ENCODE measurements around the gene ALX3. TPM values are rescaled to one million over a fixed set of nuclear protein-coding genes. Genes with fewer than 3 reads are reported as not detected.
A peak's percentile ranks its signal among the peaks of the same experiment; 100 is the strongest.

ALX3 gene
- total RNA-seq, 4 donors from 2014 or later: not detected

DNA sequence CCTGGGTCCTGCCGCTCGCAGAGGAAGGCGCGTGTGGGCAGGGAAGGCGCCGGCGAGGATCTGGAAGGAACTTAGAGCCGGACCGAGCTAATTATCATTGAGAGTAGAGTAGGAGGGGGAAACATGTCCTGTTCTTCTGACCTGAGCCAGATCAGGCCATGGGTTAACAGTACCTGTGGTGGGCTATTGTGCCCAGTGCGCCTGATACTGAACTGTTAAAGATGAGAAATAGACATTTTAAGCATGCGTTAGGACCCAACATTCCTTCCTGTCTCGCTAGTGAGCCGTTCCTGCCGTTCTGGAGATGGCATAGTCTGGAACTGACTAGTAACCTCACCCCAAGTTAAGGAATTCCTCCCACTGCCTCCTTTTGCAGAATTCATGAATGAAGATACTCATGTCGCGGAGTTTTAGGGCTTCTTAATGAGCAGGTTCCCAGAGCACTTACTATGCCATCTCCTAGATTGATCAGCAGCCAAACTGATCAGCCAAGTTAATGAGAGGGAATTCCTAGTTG lies 35.2 kb downstream of the ALX3 start:
- Histone ChIP-seq H3K4me3 (peak overlapping the region; percentile 90 to 99 (median 99)), H3K9me3 (no peaks in the 10 kb centered on the region), H3K27ac (peak overlapping the region; percentile 93 to 96 (median 94)), H3K27me3 (no peaks in the 10 kb centered on the region), H3K36me3 (peaks cover 0 to 21% (median 10%) of the 10 kb centered on the region in 4 donors), H3K4me1 (peaks cover 4 to 22% (median 16%) of the 10 kb centered on the region in 4 donors)
- TF ChIP-seq, protein P1, sequence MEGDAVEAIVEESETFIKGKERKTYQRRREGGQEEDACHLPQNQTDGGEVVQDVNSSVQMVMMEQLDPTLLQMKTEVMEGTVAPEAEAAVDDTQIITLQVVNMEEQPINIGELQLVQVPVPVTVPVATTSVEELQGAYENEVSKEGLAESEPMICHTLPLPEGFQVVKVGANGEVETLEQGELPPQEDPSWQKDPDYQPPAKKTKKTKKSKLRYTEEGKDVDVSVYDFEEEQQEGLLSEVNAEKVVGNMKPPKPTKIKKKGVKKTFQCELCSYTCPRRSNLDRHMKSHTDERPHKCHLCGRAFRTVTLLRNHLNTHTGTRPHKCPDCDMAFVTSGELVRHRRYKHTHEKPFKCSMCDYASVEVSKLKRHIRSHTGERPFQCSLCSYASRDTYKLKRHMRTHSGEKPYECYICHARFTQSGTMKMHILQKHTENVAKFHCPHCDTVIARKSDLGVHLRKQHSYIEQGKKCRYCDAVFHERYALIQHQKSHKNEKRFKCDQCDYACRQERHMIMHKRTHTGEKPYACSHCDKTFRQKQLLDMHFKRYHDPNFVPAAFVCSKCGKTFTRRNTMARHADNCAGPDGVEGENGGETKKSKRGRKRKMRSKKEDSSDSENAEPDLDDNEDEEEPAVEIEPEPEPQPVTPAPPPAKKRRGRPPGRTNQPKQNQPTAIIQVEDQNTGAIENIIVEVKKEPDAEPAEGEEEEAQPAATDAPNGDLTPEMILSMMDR (IDR thresholded peaks at IDR 0.05): no peak
- no peak for TF ChIP-seq POLR2AphosphoS5 (IDR thresholded peaks at IDR 0.05)
- TF ChIP-seq POLR2A (IDR thresholded peaks at IDR 0.05): no peak
- no peak for TF ChIP-seq EP300 (IDR thresholded peaks at IDR 0.05; ENCODE audit: low read depth)
- no peak for DNase-seq
- in situ Hi-C loops (cut with MboI; ENCODE audit: low pct_ligation_motif_present in 1 of 4, low pct_unique_long_range_greater_than_20kb in 1 of 4, low sequenced_read_pairs in 3 of 4) (loop anchor here in 1 of 4 donors (25.0 kb wide), 1 partner anchor 302 kb away; the partner anchor contains the start of gene RBM15), intact Hi-C loops (cut with DNase I; ENCODE audit: low total_unique reads) (no loop called here)
- WGBS, 2 donors (ENCODE audit: low coverage in 1 of 2): 0 to 9% methylated on average over 1 to 16 of the region's 16 CpGs

DNA sequence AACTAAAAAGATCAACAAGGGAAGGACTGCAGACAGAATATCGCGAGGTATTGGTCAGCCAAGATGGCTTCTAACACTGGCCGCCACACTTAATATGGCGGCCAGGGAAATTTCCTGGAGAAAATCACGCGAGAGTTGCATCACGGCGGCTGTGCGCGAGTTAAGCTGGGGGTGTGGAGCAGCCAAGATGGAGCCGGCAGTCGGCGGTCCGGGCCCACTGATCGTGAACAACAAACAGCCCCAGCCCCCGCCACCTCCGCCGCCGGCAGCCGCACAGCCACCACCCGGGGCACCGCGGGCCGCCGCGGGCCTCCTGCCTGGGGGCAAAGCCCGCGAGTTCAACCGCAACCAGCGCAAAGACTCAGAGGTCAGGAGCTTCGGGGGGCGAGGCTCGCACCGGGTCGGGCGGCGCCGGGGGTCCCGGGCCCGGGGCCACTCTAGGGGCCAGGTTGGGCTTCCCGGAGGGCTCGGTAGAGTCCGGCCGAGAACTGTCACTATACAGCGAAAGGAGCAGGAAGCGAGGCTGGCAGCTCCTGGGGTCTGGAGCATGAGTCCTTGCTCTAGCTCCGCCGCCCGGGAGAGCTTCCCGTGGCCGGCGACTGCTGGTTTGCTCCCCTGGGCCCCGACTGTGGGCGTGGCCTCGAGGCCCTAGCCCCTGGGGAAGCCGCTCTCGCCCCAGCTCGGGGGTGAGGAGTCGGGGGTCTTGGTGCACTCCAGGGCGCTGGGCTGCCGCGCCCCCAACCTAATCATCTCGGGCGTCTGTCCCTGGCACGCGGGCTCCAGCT lies 35.8 kb downstream of the ALX3 start, which contains the start of gene STRIP1:
Gene STRIP1 (plus strand): TSS at position 174 of the 785 bp plus-strand sequence. CDS start 14 bp downstream, at position 188.
- H3K27me3 ChIP-seq: no peaks in the 10 kb centered on the region
- in situ Hi-C loops (cut with MboI; ENCODE audit: low pct_ligation_motif_present in 1 of 4, low pct_unique_long_range_greater_than_20kb in 1 of 4, low sequenced_read_pairs in 3 of 4) (loop anchor here in 1 of 4 donors (25.0 kb wide), 1 partner anchor 303 kb away; the partner anchor contains the start of gene RBM15), intact Hi-C loops (cut with DNase I; ENCODE audit: low total_unique reads) (no loop called here)
- peak; percentile 95 for DNase-seq
- 0% methylated on average over 2 to 37 of the region's 66 CpGs for WGBS, 2 donors (ENCODE audit: low coverage in 1 of 2)
- TF ChIP-seq POLR2AphosphoS5 (IDR thresholded peaks at IDR 0.05) (peak; percentile 64 to 95 (median 87)), EP300 (IDR thresholded peaks at IDR 0.05; ENCODE audit: low read depth) (no peak), POLR2A (IDR thresholded peaks at IDR 0.05) (peak; percentile 64)
- TF ChIP-seq, protein P1 (IDR thresholded peaks at IDR 0.05): no peak
- H3K4me1 ChIP-seq: peaks cover 4 to 23% (median 16%) of the 10 kb centered on the region in 4 donors
- H3K27ac ChIP-seq: peak within 1 kb of the TSS; percentile 93 to 96 (median 94)
- no peaks in the 10 kb centered on the region for H3K9me3 ChIP-seq
- H3K36me3 ChIP-seq: peaks cover 0 to 16% (median 7%) of the 10 kb centered on the region in 4 donors
- H3K4me3 ChIP-seq: peak within 1 kb of the TSS; percentile 90 to 99 (median 99)

DNA sequence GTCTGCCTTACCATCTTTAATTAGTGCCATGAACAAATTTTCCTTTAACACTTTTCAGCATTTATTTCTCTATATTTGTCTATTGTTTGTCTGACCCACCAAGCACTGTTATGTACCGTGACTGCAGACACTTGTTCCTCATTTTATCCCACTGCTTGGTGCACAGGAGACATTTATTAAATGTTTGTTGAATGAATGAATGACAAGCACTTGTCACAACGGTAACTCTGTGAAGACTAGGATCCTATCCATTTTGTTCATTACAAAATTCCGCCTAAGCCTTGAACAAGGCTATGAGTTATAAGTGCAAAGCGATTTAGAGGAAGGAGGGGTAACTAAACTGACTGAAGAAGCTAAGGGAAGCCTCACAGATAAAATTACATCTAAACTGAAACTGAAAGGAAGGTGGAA lies 36.4 kb downstream of the ALX3 start:
- TF ChIP-seq, protein P1 (IDR thresholded peaks at IDR 0.05): no peak
- TF ChIP-seq EP300 (IDR thresholded peaks at IDR 0.05; ENCODE audit: low read depth) (no peak), POLR2A (IDR thresholded peaks at IDR 0.05) (no peak), POLR2AphosphoS5 (IDR thresholded peaks at IDR 0.05) (no peak)
- Histone ChIP-seq H3K27ac (peak overlapping the region; percentile 93 to 96 (median 94)), H3K36me3 (peaks cover 0 to 10% (median 5%) of the 10 kb centered on the region in 4 donors), H3K27me3 (no peaks in the 10 kb centered on the region), H3K4me1 (peaks cover 4 to 23% (median 16%) of the 10 kb centered on the region in 4 donors), H3K9me3 (no peaks in the 10 kb centered on the region), H3K4me3 (peak overlapping the region in 3 of 4 donors; percentile 90 to 99 (median 99))
- WGBS, 2 donors (ENCODE audit: low coverage in 1 of 2): 47 to 55% methylated on average over 4 of the region's 4 CpGs
- DNase-seq: no peak
- intact Hi-C loops (cut with DNase I; ENCODE audit: low total_unique reads): no loop called here
- in situ Hi-C loops (cut with MboI; ENCODE audit: low pct_ligation_motif_present in 1 of 4, low pct_unique_long_range_greater_than_20kb in 1 of 4, low sequenced_read_pairs in 3 of 4): loop anchor here in 1 of 4 donors (25.0 kb wide), 1 partner anchor 303 kb away; the partner anchor contains the start of gene RBM15

DNA sequence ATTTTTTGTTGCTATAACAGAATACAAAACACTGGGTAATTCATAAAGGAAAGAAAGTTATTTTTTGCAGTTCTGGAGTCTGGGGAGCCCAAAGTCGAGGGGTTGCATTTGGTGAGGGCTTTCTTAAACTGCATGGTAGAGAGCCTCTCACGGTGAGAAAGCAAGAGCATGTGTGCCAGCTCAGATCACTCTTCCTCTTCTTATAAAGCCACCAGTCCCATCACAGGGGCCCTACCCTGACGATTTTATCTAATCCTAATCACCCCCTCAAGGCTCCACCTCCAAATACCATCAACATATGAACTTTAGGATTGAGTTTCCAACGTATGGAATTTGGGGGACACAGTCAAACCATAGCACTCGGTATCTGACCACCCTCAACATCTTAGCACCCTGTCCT lies 37.1 kb downstream of the ALX3 start:
- WGBS, 2 donors (ENCODE audit: low coverage in 1 of 2): 86 to 100% methylated on average over 4 to 5 of the region's 5 CpGs
- peaks cover 0 to 4% (median 2%) of the 10 kb centered on the region in 4 donors for H3K36me3 ChIP-seq
- DNase-seq: no peak
- in situ Hi-C loops (cut with MboI; ENCODE audit: low pct_ligation_motif_present in 1 of 4, low pct_unique_long_range_greater_than_20kb in 1 of 4, low sequenced_read_pairs in 3 of 4) (loop anchor here in 1 of 4 donors (25.0 kb wide), 1 partner anchor 304 kb away; the partner anchor contains the start of gene RBM15), intact Hi-C loops (cut with DNase I; ENCODE audit: low total_unique reads) (no loop called here)
- H3K4me3 ChIP-seq: no peak overlapping the region
- H3K27ac ChIP-seq: peak overlapping the region in 2 of 4 donors; percentile 93
- no peaks in the 10 kb centered on the region for H3K9me3 ChIP-seq
- peaks cover 4 to 23% (median 16%) of the 10 kb centered on the region in 4 donors for H3K4me1 ChIP-seq
- no peaks in the 10 kb centered on the region for H3K27me3 ChIP-seq
- TF ChIP-seq POLR2A (IDR thresholded peaks at IDR 0.05) (no peak), POLR2AphosphoS5 (IDR thresholded peaks at IDR 0.05) (no peak), EP300 (IDR thresholded peaks at IDR 0.05; ENCODE audit: low read depth) (no peak)
- TF ChIP-seq, protein P1 (IDR thresholded peaks at IDR 0.05): no peak

Data from transverse colon (tissue), 4 donors.